Keratinocyte (primary cell): ENCODE measurements around the gene SND1. TPM values are rescaled to one million over a fixed set of nuclear protein-coding genes. Genes with fewer than 3 reads are reported as not detected.

Experiments
- DNase-seq: peaks from one replicate; pipeline ENCODE4 v3.0.0-alpha.2; 2011; ENCODE audit warnings: low read depth, missing footprints, low spot score
- FAIRE-seq: peaks from 2 replicates; lab custom pipeline; 2011; peaks lifted over from hg19 to GRCh38; lab: Jason Lieb, UNC
- H2AFZ ChIP-seq: 2 replicates; pipeline ENCODE4 v1.6.0; 2012; ENCODE audit warnings: low read length, control low read depth, inconsistent platforms; ENCODE audit not compliant: control insufficient read depth
- H3K27ac ChIP-seq: 2 replicates; pipeline ENCODE4 v1.5.1; 2011; ENCODE audit warnings: low read length; ENCODE audit not compliant: control insufficient read depth, insufficient read depth
- H3K27me3 ChIP-seq: 3 replicates; pipeline ENCODE4 v1.6.0; 2011; ENCODE audit warnings: low read length; ENCODE audit not compliant: control insufficient read depth, insufficient read depth; ENCODE audit errors: extremely low read depth
- H3K36me3 ChIP-seq, 2 experiments: 2 replicates in 1 of 2; 3 replicates in 1 of 2; pipeline ENCODE4 v1.5.1; 2011; ENCODE audit warnings: low read length in 2 of 2, mild to moderate bottlenecking in 1 of 2; ENCODE audit not compliant: control insufficient read depth in 2 of 2, insufficient read depth in 2 of 2; ENCODE audit errors: extremely low read depth in 1 of 2
- H3K4me1 ChIP-seq: 3 replicates; pipeline ENCODE4 v1.5.1; 2011; ENCODE audit warnings: low read length; ENCODE audit not compliant: control insufficient read depth, insufficient read depth; ENCODE audit errors: extremely low read depth
- H3K4me2 ChIP-seq: 3 replicates; pipeline ENCODE4 v1.6.0; 2011; ENCODE audit warnings: low read depth, low read length; ENCODE audit not compliant: control insufficient read depth, insufficient read depth; ENCODE audit errors: extremely low read depth
- H3K4me3 ChIP-seq, 3 experiments: fragments of 200-600 bp in 1 of 3; sonication (generic) in 1 of 3; 2 replicates in 2 of 3; 3 replicates in 1 of 3; pipeline ENCODE4 v1.5.1; 2011 to 2016; ENCODE audit warnings: low read length in 3 of 3, mild to moderate bottlenecking in 3 of 3, control low read depth in 2 of 3, inconsistent platforms in 1 of 3, low read depth in 1 of 3, mixed read lengths in 1 of 3, mixed run types in 1 of 3, moderate library complexity in 1 of 3; ENCODE audit not compliant: control insufficient read depth in 2 of 3, insufficient read depth in 2 of 3; ENCODE audit errors: extremely low read depth in 1 of 3
- H3K79me2 ChIP-seq: 2 replicates; pipeline ENCODE4 v1.6.0; 2012; ENCODE audit warnings: low read length; ENCODE audit not compliant: control insufficient read depth, insufficient read depth
- H3K9ac ChIP-seq: 3 replicates; pipeline ENCODE4 v1.6.0; 2011; ENCODE audit warnings: low read length; ENCODE audit not compliant: control insufficient read depth, insufficient read depth; ENCODE audit errors: extremely low read depth
- H3K9me1 ChIP-seq: 3 replicates; pipeline ENCODE4 v1.6.0; 2011; ENCODE audit warnings: low read length; ENCODE audit not compliant: control insufficient read depth, insufficient read depth; ENCODE audit errors: extremely low read depth
- H3K9me3 ChIP-seq: 2 replicates; pipeline ENCODE4 v1.5.1; 2012; ENCODE audit warnings: low read depth, low read length; ENCODE audit not compliant: control insufficient read depth
- H4K20me1 ChIP-seq: 3 replicates; pipeline ENCODE4 v1.6.0; 2011; ENCODE audit warnings: low read length; ENCODE audit not compliant: control insufficient read depth, insufficient read depth; ENCODE audit errors: extremely low read depth
- CTCF ChIP-seq, 3 experiments: IDR thresholded peaks in 1 of 3; conservative IDR thresholded peaks in 1 of 3; optimal IDR thresholded peaks in 1 of 3; 2 replicates in 2 of 3; 3 replicates in 1 of 3; pipeline versions ENCODE3 to v1.5.1; 2011; ENCODE audit warnings: low read length in 3 of 3, mild to moderate bottlenecking in 3 of 3, moderate library complexity in 2 of 3, control low read depth in 1 of 3, inconsistent platforms in 1 of 3; ENCODE audit not compliant: insufficient read depth in 2 of 3; ENCODE audit errors: extremely low read depth in 1 of 3
- EZH2 ChIP-seq: IDR thresholded peaks from one replicate; pipeline ENCODE4 v1.6.1; 2012; ENCODE audit warnings: inconsistent platforms, mild to moderate bottlenecking, low read length, moderate library complexity
- dilution Hi-C: fragments of 300-500 bp; cut with MboI; formaldehyde crosslinking; loops from one replicate; pipeline ENCODE4 v1.7.0; 2020; ENCODE audit warnings: low sequenced_read_pairs; ENCODE audit not compliant: extremely low pct_ligation_motif_present
- polyA plus RNA-seq, 5 experiments: library from polyadenylated mRNA; depleted of rRNA in 3 of 5; stranded (reverse) in 3 of 5; stranded (forward) in 1 of 5; unstranded in 1 of 5; fragments of >200 nt; gene quantifications; 1 replicate in 1 of 5; 2 replicates in 3 of 5; 3 replicates in 1 of 5; pipeline versions ENCODE4 v1.2.1 to v1.2.3, GENCODE V29; 2011 to 2012; ENCODE audit warnings: missing spikeins in 2 of 5, low read depth in 1 of 5, low replicate concordance in 1 of 5

Gene SND1
- polyA plus RNA-seq, 1 donor (not counting 4 experiments of a cell fraction or from before 2014, with no cell fraction given) = 140 TPM

GRCh38 chr7:127831318-127832219, 179.6 kb downstream of the SND1 start:
- Histone ChIP-seq H4K20me1 (peaks cover 5% of the 10 kb centered on the region), H3K27me3 (no peaks in the 10 kb centered on the region), H2AFZ (no peak overlapping the region), H3K9ac (no peak overlapping the region), H3K4me2 (no peak overlapping the region), H3K4me1 (no peaks in the 10 kb centered on the region), H3K4me3 (no peak overlapping the region), H3K36me3 (no peaks in the 10 kb centered on the region), H3K27ac (no peak overlapping the region), H3K9me3 (no peaks in the 10 kb centered on the region), H3K79me2 (peaks cover 61% of the 10 kb centered on the region), H3K9me1 (no peaks in the 10 kb centered on the region)
- dilution Hi-C loops = no loop called here
- FAIRE-seq (no peak), DNase-seq (no peak)
- TF ChIP-seq CTCF (optimal IDR thresholded peaks at IDR 0.05 in 1 of 3, IDR thresholded peaks at IDR 0.05 in 1 of 3, conservative IDR thresholded peaks at IDR 0.05 in 1 of 3; ENCODE audit: extremely low read depth in 1 of 3, insufficient read depth in 2 of 3, low read length in 3 of 3) (no peak), EZH2 (no peak)

DNA sequence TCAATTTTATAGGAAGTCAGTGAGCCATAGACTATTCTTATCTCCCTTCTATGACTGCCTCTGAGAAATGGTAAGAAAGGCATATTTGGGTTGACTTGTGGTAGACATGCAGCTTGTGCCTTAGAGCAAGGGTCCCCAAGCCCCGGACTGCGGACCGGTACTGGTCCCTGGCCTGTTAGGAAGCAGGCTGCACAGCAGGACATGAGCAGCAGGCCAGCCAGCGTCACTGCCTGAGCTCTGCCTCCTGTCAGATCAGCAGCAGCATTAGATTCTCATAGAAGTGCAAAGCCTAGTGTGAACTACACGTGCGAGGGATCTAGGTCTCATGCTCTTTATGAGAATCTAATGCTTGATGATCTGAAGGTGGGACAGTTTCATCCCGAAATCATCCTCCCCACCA, 180.6 kb downstream of the SND1 start:
- Histone ChIP-seq H3K9me3 (peaks cover 2% of the 10 kb centered on the region), H2AFZ (no peak overlapping the region), H3K9ac (no peak overlapping the region), H3K27me3 (no peaks in the 10 kb centered on the region), H3K27ac (no peak overlapping the region), H4K20me1 (peaks cover 5% of the 10 kb centered on the region), H3K4me2 (no peak overlapping the region), H3K79me2 (peaks cover 60% of the 10 kb centered on the region), H3K9me1 (no peaks in the 10 kb centered on the region), H3K36me3 (peaks cover 0 to 3% of the 10 kb centered on the region in 2 experiments), H3K4me3 (no peak overlapping the region), H3K4me1 (no peaks in the 10 kb centered on the region)
- dilution Hi-C loops = no loop called here
- FAIRE-seq (no peak), DNase-seq (no peak)
- no peak for TF ChIP-seq EZH2
- TF ChIP-seq CTCF (optimal IDR thresholded peaks at IDR 0.05 in 1 of 3, IDR thresholded peaks at IDR 0.05 in 1 of 3, conservative IDR thresholded peaks at IDR 0.05 in 1 of 3; ENCODE audit: extremely low read depth in 1 of 3, insufficient read depth in 2 of 3, low read length in 3 of 3) = no peak
